ENCODE data around the gene SMCO2. TPM values are rescaled to one million over a fixed set of nuclear protein-coding genes. Genes with fewer than 3 reads are reported as not detected.

Gene SMCO2
- total and polyA plus RNA-seq, 9 of the 15 experiments (the other 6 are each of a cell fraction or from before 2014, with no cell fraction given): not detected

- TF ChIP-seq PRDM10 (IDR thresholded peaks at IDR 0.05; ENCODE audit: partially characterized antibody) (no peak), SAP30 (IDR thresholded peaks at IDR 0.05; ENCODE audit: borderline replicate concordance, insufficient read depth, low read depth, low read length, poor library complexity, severe bottlenecking) (no peak), POLR2A (conservative IDR thresholded peaks at IDR 0.05) (no peak), CBFB (CRISPR knock-in tag; IDR thresholded peaks at IDR 0.05) (no peak), RNF2 (IDR thresholded peaks at IDR 0.05) (no peak), SAFB (IDR thresholded peaks at IDR 0.05; ENCODE audit: borderline replicate concordance, low read depth, low read length) (no peak), MITF (IDR thresholded peaks at IDR 0.05) (no peak), ZZZ3 (IDR thresholded peaks at IDR 0.05) (no peak), ZNF407 (IDR thresholded peaks at IDR 0.05; ENCODE audit: low read depth) (no peak), ILF3 (IDR thresholded peaks at IDR 0.05; ENCODE audit: borderline replicate concordance) (no peak), ZNF121 (CRISPR knock-in tag; conservative IDR thresholded peaks at IDR 0.05) (no peak), RFX1 (IDR thresholded peaks at IDR 0.05) (0 out of 2 replicates have a peak, but pooled peaks have one; percentile 7)
Observed at GRCh38 chr12:27549236-27549800, 102.8 kb downstream of the SMCO2 start (continued).

All from K562 (cell line).